ENCODE data around the gene TECR.

TECR gene

DNA sequence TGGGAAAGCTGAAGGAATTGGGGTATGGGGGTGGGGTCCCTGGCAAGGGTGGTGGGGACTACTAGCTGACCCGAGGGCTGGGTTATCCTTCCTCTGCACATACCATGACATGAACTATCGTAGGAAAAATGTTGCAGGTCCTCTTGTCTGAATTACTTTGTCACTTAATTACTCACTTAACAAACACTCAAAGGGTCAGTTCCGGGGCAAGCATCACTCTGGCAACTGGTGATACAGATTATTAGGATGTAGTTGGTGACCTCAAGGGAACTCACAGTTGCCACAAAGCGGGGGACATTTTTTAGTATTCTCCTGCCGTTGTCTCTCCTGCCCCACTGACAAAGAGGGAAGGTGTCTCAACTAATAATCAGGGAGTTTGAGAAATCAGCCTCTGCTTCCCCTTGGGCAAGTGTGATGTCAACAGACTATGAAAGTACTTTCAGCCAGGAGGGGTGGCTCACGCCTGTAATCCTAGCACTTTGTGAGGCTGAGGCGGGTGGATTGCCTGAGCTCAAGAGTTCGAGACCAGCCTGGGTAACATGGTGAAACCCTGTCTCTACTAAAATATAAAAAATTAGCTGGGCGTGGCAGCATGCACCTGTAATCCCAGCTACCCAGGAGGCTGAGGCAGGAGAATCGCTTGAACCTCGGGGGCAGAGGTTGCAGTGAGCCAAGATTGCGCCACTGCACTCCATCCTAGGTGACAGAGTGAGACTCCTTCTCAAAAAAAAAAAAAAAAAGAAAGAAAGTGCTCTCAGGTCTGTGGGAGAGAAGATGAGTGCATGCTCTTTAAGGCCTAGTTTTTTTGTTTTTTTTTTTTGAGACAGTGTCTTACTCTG lies 21.5 kb upstream of the TECR start:
- no peak for DNase-seq (ENCODE audit: low read depth in 2 of 2)

DNA sequence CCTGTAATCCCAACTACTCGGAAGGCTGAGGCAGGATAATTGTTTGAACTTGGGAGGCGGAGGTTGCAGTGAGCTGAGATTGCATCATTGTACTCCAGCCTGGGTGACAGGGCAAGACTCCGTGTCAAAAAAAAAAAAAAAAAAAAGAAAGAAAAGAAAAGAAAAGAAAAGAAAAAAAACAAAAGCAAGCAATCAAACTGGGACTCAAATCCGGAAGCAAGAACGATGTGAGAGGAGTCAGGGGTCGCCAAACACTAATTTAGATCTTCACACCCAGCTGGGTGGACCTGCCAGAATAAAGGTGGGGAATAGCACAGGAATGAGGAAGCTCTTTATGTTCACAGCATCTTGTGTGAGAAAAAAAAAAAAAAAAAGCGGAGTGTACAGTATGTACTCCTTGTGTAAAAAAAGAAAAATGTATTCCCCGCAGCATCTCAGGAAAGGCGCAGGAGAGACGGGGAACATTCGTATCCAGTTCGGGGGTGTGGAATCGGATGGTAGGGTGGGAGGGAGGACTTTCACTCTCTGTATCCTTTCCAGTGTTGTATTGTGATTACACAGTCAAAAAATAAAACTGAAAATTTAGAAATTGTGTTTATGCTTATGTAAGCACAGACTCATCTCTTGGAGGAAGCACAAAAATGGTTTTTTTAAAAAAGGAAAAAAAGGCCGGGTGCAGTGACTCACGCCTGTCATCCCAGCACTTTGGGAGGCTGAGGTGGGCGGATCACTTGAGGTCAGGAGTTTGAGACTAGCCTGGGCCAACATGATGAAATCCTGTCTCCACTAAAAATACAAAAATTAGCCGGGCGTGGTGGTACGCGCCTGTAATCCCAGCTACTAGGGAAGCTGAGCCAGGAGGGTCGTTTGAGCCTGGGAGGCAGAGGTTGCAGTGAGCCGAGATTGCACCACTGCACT lies 18.8 kb upstream of the TECR start:
- no peak for DNase-seq (ENCODE audit: low read depth in 2 of 2)

DNA sequence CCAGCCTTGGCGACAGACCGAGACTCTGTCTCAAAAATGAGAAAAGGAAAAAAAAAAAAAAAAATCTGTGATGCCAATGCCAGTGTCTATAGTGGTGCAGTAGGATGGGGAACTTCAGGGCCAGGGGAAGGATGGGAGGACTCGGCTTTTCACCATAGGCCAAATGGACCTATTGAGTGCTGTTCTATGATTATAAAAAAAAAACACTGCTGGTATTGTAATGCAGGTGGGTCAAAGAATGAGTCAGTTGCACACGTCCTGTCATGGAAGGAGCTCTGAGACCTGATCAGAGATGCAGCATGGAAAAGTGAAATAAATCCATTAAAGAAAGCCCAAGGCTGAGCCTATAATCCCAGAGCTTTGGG lies 18.2 kb upstream of the TECR start:
- DNase-seq (ENCODE audit: low read depth in 2 of 2) = no peak

DNA sequence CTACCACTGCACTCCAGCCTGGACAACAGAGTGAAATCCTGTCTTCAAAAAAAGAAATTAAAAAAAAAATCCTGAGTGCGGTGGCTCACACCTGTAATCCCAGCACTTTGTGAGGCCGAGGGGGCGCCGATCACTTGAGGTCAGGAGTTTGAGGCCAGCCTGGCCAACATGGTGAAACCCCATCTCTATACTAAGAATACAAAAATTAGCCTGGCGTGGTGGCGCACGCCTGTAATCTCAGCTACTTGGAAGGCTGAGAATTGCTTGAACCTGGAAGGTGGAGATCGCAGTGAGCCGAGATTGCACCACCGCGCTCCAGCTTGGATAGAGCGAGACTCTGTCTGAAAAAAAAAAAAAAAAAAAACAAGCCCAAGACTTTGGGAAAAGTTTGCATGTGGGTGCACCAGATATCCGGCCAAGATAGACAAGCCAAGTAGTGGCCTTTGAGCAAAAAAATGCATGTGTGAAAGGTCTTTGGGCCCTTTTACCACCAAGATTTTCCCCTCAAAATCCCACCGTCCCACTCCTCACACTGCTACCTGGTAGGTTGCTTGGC lies 16.9 kb upstream of the TECR start:
- DNase-seq (ENCODE audit: low read depth in 2 of 2) = no peak

DNA sequence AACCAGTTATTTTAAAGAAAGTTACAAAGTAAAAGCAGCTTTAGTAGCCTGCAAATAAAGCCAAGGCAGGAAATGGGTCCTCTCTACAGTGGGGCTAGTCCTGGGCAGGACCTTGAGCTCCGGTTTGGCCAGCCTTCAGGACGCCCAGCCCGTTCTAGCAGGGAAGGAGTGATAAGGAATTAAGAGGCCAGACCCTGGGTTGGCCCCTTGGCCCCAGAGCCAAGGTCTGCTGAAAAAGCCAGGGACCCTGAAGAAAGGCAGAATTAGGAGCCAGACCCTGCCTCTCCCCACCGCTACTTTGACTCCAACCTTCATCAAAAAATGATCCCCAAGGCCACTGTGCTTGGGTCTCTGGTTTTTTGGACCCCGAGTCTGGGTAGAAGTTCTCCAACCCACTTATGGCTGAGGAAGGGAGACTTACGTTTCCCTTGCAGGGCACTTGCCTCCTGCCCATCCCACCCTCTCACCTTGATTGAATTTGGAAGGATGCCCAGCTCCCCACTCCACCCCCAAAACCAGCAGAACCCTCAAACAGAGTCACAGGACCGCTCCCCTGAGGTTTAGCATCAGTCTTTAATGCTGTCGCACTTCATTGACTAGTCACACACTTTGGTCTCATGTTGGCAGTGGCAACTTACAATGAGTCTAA lies 15.1 kb upstream of the TECR start:
- no peak for DNase-seq (ENCODE audit: low read depth in 2 of 2)

DNA sequence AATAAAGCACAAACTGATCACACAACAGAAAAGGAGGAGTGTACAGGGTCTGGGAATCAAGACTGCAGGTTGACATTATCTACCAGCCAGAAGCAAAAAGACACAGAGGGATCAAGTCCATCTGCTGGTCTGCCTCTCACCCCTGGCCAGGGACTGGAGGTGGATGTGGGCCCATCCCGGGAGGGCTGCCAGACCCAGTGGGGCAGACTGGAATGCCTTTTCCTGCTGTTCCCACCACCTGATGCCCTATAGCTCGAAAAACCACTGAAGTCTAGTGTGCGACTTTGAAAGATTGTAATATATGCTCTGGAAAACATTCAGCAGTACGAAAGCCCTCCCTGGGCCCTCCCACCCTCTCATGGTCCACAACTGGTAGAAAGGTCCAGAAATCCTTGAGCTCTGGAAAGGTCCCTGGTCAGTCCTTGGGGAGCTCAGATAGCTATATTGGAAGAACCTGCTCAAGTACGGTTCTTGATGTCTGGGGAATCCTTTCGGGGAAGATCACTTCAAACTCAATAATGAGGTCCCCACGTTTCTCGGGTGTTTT lies 13.8 kb upstream of the TECR start:
- DNase-seq (ENCODE audit: low read depth in 2 of 2) = no peak

DNA sequence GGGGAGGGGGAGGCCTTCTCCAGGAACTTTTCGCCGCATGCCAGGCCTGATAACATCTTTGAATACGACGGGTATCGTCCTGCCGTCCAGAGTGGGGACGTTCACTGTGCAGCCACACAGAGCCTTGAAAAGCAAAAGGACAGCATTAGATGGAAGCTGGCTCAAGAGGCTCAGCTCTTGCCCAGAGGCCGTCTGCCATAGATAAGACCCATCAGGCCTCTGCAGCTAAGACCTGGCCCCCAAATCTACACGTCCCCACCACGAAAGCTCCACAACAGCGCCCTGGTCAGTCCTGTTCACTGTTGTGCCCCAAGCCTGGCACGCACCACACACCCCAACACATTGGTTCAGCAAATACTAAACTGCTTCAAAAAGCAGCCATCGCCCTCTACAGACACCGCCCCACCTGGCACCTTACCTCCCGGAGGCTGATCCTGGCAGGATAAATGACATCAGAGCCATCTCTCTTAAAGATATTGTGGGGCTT lies 13.3 kb upstream of the TECR start:
- DNase-seq (ENCODE audit: low read depth in 2 of 2) = no peak

DNA sequence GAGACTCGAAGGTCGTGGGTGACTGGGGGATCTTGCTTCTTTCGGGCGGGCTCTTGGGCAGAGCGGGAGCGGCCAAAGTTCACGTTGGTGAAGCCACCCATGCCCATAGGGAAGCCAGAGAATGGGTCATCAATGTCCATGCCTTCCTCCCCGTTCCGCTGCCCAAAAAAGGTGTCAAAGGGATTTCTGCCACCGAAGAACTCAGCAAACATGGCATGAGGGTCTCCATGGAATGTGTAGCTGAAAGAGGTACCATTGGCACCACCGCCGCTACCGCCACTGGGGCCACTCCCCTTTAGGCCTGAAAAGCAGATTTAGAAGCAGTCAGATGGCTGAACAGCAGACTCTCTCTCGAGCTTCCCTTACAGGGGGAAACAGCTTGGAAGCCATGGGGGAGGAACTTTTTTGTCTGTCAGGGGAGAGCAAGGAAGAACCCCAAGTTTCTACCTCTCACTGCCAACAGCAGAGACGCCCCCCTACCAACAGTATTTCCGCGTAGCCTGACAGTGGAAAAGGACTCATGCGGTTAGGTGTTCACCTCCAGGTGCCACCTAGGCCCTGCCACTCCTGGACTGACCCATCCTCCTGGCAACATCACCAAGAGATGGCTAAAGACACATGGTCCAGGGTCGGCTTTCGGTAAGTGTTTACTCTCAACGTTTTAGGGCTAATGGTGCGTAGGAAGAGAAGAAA lies 12.5 kb upstream of the TECR start:
- no peak for DNase-seq (ENCODE audit: low read depth in 2 of 2)

DNA sequence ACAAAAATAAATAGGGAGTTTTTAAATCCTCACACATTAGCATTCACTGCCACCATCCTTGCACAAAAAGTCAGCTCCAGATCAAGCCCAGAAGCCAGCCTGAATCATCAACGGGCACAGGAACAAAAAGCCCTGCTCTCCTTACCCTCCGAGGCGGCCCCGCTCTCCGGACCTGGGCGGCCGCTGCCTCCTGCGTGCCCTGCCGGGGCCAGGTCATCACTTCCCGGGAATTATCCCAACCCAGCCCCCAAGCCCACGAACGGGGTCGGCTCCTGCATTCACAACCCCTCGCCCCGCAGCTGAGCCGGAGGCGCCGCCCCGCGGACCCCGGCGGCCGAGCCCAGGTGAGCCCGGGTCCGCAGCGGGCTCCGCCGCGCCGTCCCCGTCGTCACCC lies 12.0 kb upstream of the TECR start:
- no peak for DNase-seq (ENCODE audit: low read depth in 2 of 2)

DNA sequence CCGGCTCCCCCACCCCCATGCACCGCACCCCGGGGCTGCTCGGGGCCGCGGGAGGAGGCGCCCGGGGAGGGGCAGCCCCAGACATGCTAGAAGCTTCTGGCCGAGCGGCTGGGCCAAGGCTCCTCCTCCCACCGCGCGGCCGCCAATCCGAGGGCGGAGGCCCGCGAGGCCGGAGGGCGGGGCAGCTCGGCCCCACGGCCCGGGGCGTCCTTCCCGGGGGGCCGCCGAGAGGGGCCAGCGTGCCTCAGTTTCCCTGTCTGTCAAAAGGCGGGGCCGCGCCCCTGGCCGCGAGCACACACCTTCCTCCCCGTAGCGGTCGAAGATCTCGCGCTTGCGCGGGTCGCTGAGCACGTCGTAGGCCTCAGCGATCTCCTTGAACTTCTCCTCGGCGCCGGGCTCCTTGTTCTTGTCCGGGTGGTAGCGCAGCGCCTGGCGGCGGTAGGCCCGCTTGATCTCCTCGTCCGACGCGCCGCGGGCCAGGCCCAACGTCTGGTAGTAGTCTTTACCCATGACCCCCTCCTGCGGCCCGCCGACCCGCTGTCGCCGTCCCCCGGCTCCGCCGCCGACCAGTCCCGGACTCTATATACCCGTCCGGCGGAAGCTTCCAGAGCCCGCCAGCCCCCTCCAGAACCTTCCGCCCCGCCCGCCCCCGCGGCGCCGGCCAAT lies 11.4 kb upstream of the TECR start, which contains the start of gene DNAJB1:
DNAJB1 (minus strand) TSS at position 558 of the 666 bp plus-strand sequence; CDS start at position 510, 48 bp downstream.
- peak; percentile 27 to 63 for DNase-seq (ENCODE audit: low read depth in 2 of 2)

DNA sequence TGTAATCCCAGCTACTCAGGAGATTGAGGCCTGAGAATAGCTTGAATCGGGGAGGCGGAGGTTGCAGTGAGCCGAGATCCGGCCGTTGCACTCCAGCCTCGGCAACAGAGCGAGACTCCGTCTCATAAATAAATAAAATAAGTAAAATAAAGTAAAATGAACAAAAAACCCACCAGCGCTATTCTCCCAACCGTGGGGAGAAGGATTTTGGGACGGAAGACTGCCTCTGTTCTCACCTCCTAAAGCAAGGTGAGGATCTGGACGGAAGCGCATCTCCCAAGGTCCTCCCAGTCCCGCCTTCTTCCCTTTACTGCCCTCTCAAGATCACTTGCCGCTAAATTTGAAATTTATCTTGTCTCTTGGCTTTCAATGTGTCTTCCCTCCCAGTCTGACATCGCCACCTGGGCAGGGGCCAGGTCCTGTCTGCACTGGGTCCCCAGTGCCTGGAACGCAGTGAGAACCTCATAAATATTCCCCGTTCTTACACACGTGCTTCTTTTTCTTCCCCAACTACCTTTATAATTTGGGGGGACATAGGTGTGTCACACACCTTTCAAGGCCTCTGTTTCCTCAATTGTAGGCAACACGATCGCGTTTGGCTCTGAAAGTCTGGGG lies 10.0 kb upstream of the TECR start:
- DNase-seq (ENCODE audit: low read depth in 2 of 2) = no peak

DNA sequence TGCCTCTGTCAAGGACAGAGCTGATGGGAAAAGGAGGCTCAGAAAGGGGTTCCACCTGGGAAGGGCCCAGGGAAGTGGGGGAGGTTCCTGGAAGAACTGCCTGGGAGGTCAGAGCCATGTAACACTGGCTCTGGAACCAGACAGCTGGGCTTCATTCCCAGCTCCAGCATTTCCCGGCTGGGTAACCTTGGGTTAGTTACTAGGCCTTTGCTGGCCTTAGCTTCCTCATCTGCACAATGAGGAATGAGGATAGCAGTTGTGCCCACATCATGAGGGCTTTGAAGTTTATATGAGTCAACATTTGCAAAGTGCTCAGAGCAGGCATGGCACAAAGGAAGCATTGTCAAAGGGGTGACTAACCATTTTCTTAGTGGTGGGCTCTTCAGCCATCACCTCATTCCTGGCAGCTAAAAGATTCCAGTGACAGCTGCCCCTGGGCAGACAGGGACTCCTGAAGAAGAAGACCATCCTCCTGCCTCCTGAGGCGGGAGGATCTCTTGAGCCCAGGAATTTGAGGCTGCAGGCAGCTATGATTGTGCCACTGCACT lies 9.5 kb upstream of the TECR start:
- no peak for DNase-seq (ENCODE audit: low read depth in 2 of 2)

DNA sequence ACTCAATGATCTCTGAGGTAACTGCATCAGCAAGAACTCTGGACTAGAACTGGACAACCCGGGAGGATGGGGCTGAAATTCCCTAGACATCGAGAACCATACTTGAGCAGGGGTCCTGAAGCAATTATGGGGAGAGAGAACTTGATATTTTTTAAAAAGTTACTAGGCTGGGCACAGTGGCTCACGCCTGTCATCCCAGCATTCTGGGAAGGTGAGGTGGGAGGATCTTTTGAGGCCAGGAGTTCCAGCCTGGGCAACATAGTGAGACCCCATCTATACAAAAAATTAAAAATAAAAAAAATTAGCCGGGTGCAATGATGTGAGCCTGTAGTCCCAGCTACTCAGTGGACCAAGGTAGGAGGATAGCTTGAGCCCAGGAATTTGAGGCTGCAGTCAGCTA lies 8.9 kb upstream of the TECR start:
- no peak for DNase-seq (ENCODE audit: low read depth in 2 of 2)

DNA sequence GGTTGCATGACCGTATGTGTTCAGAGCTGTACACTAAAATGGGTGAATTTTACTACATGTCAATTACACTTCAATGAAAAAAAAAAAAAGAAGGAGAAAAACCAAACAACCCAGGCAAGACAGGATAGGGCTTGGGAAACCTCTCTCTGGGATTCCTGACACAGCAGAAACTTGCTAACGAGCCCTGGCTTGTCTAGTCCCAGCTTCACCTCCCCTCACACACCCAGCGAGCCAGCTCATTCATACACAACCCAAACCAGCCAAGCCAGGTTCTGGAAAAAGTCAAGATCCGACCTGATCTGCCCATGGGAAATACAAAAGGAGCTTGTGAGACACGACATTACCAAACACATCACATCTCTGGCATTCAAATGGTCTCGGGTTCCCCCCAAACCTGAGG lies 3.7 kb upstream of the TECR start:
- no peak for DNase-seq (ENCODE audit: low read depth in 2 of 2)

DNA sequence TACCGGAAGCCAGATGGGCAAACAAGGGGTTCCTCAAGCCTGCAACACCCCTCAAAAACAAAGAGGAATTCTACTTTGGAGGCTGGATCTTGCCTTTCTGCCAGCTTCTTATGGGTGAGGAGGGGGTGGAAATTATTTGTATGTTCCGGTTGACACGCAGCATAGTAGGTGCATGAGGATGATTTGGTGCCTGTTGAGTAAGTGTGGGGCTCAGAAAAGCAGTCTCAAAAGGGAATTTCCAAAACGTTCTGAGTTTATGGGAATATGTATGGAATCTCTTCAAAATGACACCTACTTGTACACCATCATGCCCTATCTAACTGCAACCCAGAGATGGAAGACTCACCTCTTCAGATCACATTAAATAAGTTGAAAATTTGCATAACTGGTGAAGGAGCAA lies 3.0 kb upstream of the TECR start:
- DNase-seq (ENCODE audit: low read depth in 2 of 2) = no peak

DNA sequence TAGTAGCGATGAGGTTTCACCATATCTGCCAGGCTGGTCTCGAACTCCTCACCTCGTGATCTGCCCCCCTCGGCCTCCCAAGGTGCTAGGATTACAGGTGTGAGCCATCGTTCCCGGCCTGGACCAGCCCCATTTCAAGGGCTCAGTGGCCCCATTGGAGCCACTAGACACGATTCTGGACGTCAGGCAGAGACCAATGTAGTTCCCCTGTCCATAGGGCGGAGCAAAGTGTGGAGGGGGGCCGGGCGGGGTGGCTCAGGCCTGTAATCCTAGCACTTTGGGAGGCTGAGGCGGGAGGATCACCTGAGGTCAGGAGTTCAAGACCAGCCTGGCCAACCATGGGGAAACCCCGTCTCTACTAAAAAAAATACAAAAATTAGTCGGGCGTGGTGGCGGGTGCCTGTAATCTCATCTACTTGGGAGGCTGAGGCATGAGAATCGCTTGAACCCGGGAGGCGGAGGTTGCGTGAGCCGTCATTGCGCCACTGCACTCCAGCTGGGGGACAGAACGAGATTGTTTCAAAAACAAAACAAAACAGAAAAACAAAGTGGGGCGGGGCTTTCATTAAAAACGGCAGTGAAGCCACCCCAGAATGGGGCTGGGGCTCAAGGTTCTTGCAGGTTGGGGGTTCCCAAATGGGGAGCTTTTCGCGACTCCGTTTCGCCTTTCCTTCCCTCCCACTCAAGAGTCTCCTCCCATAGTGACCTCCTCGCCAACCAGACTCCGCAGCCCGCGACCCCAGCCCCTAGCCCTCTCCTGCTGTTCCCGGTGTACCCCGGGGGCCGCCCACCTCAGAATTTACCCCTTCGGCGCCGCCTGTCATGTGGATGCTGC lies 758 bp upstream of the TECR start:
- DNase-seq (ENCODE audit: low read depth in 2 of 2) = no peak

DNA sequence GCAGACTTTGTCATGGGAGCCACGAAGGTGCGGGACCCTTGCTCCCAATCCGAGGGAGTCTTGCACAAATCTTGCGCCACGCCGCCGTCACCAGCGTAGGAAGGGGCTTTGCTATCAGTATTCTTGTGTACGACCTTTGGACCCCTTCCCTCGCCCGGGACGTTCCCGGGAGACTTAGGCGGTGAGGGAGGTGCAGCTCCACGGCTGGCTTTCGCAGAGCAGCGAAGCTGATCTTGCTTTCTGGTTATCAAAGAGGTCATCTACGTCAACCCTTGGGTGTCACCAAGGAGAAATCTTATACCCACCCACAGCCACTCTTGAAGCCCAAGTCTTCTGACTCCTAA lies 583 bp downstream of the TECR start:
- DNase-seq (ENCODE audit: low read depth in 2 of 2) = no peak

DNA sequence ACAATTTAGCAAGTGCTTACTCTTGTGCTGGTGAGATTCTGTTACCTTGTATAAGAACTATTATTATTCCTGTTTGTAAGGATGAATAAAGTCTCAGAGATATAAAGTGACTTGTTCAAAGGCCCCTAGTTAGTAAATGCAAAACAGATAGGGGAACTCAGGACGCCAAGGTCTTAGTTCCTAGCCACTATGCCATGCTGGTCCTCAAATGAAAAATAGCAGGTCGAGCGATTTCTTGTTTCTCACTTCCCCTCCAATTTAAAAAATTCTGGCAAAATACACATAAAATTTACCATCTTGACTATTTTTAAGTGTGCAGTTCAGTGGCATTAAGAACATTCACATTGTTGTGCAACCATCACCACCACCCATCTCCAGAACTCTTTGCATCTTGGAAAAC lies 1.1 kb downstream of the TECR start:
- DNase-seq (ENCODE audit: low read depth in 2 of 2) = no peak

DNA sequence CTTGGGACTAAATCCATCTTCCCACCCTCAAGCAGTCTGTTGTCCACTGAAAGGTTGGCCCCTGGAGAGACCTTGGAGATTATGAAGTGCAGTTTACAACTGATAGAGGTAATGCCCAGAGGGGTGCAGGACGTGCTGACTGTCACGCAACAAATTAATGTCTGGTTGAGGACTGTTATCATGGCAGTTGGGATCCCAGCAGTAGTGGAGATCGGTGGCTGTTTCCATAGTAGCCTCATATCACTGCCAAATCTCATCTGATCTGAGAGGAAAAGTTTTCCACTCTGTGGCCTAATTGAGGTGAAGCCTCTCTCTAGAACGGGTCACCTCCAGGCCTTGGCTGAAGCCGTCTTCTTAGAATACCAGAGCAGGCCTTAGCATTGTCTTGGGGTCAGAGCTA lies 4.1 kb downstream of the TECR start:
- DNase-seq (ENCODE audit: low read depth in 2 of 2) = no peak

All from stimulated activated CD8-positive, alpha-beta memory T cell treated with anti-CD3 and anti-CD28 coated beads, Interleukin-15, amount 100 ng/mL, for 4 hours (primary cell).